Kidney glomerular epithelial cell (primary cell): ENCODE results near the gene FASTKD1.
"Not testable (repeated sequence)": the region's sequence is repeated elsewhere in the genome, so short reads cannot be mapped to it uniquely, and the experiment has no call there.

ENCODE experiments used
- DNase-seq: peaks from one replicate; lab custom pipeline; 2025; lab: John Stamatoyannopoulos, UW

FASTKD1 gene

GRCh38 chr2:169571571-169571970, 2.1 kb downstream of the FASTKD1 start:
- DNase-seq: no peak

- DNase-seq: not testable (repeated sequence)
These were observed 2.9 kb downstream of the FASTKD1 start for GRCh38 chr2:169570752-169571151.

DNA sequence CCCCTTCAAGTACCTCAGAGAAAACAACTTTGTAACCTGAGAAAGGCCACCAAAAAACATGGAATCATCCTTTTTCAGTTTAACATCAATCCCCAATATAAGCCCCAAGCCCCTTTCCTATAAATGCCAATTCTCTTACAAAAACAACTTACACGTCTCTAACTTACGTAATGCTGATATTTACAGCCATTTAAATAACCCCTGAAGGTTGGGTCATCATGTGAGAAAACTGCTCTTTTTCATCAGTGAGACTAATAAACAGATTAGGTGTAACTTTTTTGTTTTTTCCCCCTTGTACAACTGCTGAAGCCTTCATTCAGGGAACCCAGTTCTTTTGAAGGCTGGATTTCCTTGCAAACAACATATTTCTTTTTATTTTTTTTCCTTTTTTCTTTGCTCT, 3.7 kb downstream of the FASTKD1 start:
- no peak for DNase-seq

- DNase-seq: no peak
These were observed 8.0 kb downstream of the FASTKD1 start for GRCh38 chr2:169565686-169566085.

DNA sequence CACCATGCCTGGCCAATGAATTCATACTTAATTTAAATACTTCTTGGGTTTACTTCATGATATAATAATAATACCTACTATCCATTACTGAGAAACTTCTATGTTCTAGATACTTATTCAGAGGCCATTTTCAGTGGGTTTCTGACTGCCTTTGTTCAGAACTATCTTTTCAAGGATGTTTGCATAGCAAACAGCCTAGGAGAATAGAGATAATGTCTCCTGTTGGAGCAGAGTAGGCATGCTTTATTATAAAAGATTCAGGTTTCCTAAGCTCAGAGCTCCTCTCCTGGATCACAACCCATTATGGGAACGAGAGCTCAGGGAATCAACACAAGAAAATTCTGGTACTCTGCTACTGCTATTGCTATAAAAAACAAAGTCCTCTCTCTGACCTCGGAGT, 11.1 kb downstream of the FASTKD1 start:
- no peak for DNase-seq

DNA sequence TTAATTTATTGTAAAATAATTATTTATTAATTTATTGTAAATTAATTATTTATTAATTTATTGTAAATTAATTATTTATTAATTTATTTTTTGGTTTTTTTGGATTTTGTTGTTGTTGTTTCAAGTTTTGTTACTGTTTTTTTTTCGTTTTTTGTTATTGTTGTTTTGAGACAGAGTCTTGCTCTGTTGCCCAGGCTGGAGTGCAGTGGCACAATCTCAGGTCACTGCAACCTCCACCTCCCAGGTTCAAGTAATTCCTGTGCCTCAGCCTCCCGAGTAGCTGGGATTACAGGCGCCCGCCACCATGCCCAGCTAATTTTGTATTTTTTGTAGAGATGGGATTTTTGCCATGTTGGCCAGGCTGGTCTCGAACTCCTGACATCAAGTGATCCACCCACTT, 11.6 kb downstream of the FASTKD1 start:
- not testable (repeated sequence) for DNase-seq

DNA sequence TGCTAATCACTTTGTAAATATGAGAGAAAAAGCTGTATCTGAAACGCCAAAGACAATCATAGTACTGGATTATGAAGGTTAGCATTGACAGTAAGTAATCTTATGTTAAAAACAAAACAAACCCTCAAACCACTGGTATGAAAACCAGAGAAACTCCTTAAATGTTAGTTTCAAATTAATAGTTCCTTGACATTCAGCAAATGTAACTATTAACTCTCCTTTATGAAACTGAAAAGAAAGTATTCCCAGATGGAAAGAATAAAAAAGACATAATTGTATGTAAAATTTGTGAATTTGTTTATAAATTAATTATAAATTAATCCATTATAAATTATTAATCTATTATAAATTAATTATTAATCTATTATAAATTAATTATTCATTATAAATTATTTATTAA, 12.3 kb downstream of the FASTKD1 start:
- no peak for DNase-seq

DNA sequence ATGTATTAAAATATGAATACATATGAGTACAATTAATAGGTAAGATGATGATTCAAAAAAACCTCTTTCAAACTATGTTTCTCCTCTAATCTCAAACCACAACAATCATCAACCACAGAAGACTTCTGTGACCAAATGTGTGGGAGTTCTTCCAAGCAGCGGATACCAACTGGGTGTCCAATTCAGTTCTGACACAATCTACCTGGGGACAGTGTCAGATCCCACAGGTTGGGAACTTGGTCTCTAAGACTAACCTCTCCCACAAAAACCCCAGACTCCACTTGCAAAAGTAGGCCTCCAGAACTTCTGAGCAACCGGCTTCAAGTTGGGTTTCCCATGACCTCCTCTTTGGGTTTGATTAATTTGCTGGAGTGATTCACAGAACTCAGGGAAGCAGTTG, 26.9 kb downstream of the FASTKD1 start:
- DNase-seq: no peak

- DNase-seq: no peak
These were observed 31.2 kb downstream of the FASTKD1 start for GRCh38 chr2:169542433-169542832.

GRCh38 chr2:169540146-169540545, 33.5 kb downstream of the FASTKD1 start:
- no peak for DNase-seq

DNA sequence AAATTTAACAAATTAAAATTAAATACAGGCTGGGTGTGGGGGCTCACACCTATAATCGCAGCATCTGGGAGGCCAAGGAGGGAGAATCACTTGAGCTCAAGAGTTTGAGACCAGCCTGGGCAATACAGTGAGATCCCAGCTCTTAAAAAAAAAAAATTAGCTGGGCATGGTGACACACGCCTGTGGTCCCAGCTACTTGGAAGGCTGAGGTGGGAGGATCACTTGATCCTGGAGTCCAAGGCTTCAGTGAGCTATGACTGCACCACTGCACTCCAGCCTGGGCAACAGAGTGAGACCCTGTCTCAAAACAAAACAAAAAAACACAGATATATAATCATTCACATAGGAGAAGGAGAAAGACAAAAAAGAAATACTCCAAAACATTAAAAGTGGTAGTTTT, 34.2 kb downstream of the FASTKD1 start:
- DNase-seq: not testable (repeated sequence)

GRCh38 chr2:169528271-169528701, 45.4 kb downstream of the FASTKD1 start:
- DNase-seq: no peak

DNA sequence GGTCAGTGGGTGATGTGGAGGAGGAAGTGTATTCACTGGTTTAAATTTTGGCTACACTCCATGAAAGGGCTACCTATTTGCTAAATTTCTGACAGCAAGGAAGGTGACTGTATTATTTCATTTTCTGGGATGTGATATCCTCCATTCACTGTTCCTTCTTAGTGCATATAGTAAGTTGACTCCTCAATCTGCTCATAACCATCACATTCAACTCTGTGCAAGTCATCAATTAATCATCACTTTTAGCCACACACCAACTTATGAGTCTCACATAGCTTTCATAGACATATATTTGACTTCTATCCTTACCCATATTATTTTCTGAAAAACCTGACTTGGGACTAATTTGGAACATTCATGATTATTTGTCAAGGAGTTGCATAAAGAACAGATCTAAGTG, 47.2 kb downstream of the FASTKD1 start:
- DNase-seq: no peak

- no peak for DNase-seq
These were observed 48.2 kb downstream of the FASTKD1 start for GRCh38 chr2:169525434-169525833.

DNA sequence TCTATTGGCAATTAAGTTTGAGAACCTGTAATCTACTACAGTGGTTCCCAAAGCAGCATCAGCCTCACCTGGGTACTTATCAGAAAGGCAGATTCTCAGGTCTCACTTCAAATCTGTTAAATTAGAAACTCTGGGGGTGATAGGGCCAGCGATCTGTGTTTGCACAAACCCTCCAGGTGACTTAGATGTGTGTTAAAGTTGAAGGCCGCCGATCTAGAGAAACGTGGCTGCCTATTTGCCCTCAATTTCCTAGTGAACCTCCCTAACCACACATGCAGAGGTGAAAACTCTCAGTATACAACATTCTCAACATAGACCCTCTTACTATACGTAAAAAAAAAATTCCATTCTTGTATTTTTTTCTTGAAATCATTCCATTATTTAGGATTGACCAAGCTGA, 50.0 kb downstream of the FASTKD1 start:
- DNase-seq: no peak

DNA sequence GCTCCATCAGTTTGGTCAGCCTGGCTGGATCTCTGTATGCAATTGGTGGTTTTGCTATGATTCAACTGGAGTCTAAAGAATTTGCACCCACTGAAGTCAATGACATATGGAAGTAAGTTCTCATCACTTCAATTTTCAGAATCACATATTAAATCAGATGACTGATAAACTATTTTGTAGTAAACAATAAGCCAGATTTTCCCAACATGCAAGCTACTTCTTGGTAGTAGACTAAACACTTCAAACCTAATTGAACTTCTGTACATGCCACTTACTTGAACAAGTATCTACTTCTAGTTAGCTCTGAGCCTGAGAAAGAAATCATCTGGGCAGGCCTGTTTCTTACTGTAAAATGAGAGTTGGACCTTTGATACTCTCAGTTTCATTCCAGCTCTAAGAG, 52.8 kb downstream of the FASTKD1 start:
- no peak for DNase-seq

DNA sequence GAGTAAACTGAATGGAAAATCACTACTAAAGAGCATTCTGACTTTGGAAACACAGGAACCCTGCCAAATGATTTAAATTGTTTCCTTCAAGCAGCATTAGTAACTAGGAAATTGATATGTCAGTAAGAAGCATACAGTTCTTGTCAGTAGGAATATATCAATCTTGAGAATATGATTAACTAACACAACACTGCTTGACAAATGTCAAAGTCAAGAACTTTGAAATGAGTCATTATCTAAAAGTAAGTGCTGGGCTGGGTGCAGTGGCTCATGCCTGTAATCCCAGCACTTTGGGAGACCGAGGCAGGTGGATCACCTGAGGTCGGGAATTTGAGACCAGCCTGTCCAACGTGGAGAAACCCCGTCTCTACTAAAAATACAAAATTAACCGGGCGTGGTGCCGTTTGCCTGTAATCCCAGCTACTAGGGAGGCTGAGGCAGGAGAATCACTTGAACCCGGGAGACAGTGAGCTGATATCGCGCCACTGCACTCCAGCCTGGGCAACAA, 57.1 kb downstream of the FASTKD1 start:
- DNase-seq: not testable (repeated sequence)

DNA sequence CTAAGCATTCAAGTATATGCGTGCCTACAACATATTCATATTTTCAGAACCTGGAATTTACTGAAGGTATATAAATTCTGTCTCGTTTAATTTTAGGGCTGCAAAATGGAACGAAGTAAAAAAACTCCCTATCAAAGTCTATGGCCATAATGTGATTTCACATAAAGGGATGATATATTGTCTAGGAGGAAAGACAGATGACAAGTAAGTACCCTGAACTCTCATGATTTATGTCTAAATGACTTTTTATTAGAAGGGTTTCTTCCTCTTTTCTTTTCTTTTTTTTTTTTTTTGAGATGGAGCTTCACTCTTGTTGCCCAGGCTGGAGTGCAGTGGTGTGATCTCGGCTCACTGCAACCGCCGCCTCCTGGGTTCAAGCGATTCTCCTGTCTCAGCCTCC, 58.9 kb downstream of the FASTKD1 start:
- DNase-seq: not testable (repeated sequence)

- no peak for DNase-seq
These were observed 59.7 kb downstream of the FASTKD1 start for GRCh38 chr2:169513926-169514325.

- no peak for DNase-seq
These were observed 60.6 kb downstream of the FASTKD1 start for GRCh38 chr2:169513094-169513493.

DNA sequence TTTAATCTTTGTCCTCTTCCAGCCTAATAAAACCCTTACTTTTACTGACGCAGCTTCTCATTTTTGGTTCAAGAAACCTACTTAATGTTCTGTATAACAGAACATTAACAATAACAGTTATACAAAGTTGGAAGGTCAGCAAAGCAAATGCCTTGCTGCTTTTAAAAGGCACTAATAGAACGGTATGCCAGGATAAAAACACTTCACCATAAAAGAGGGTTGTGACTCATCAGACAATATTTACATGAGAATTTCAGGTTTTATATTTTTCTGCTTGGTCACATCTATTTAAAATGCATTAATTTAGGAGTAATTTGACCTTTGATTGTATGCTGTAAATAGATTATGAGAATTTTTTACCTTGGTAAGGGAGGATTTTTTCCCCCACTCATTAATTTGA, 61.1 kb downstream of the FASTKD1 start:
- no peak for DNase-seq

- no peak for DNase-seq
These were observed 61.8 kb downstream of the FASTKD1 start for GRCh38 chr2:169511818-169512217.

- no peak for DNase-seq
These were observed 63.2 kb downstream of the FASTKD1 start for GRCh38 chr2:169510496-169510895.

DNA sequence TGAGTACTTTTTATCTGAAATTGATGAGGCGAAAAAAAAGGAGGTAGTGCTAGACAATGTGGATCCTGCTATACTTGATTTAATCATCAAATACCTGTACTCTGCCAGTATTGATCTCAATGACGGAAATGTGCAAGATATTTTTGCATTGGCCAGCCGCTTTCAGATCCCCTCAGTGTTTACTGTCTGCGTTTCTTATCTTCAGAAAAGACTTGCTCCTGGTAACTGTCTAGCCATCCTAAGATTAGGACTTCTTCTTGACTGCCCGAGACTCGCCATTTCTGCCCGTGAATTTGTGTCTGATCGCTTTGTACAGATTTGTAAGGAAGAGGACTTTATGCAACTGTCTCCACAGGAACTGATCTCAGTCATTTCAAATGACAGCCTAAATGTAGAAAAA, 63.7 kb downstream of the FASTKD1 start:
- no peak for DNase-seq
